ENCODE measurements around the gene KATNAL1. TPM values are rescaled to one million over a fixed set of nuclear protein-coding genes. Genes with fewer than 3 reads are reported as not detected.

Gene KATNAL1
- polyA plus RNA-seq, 1 of the 3 experiments (the other 2 are of a cell fraction): 5.1 TPM

GRCh38 chr13:30354493-30355383, 47.4 kb upstream of the KATNAL1 start:
- Histone ChIP-seq H3K79me2 (ENCODE audit: insufficient read depth) (no peaks in the 10 kb centered on the region), H3K4me2 (no peak overlapping the region), H3K4me1 (ENCODE audit: control insufficient read depth in 1 of 2, insufficient read depth in 2 of 2, low read depth in 1 of 2, low read length in 1 of 2) (no peaks in the 10 kb centered on the region), H3K27me3 (ENCODE audit: insufficient read depth) (no peaks in the 10 kb centered on the region), H3F3A (replicated peaks; ENCODE audit: insufficient read depth) (no peaks in the 10 kb centered on the region), H3K9me2 (no peaks in the 10 kb centered on the region), H3K27ac (ENCODE audit: low read depth in 2 of 2, low read length in 1 of 2) (no peak overlapping the region), H3K9me3 (peaks cover 7% of the 10 kb centered on the region; the same call in 1 of the 2 replicates), H4K20me1 (ENCODE audit: insufficient read depth) (no peaks in the 10 kb centered on the region), H3K9ac (no peak overlapping the region), H3K36me3 (replicated peaks in 1 of 2; ENCODE audit: control insufficient read depth in 1 of 2, insufficient read depth in 2 of 2, low read length in 1 of 2) (no peaks in the 10 kb centered on the region), H2AFZ (ENCODE audit: low read depth) (no peak overlapping the region), H3K4me3 (ENCODE audit: low read depth in 2 of 2, low read length in 1 of 2) (no peak overlapping the region)
- DNase-seq: no peak
- ChIA-PET CTCF (interaction anchor here (1.5 to 1.9 kb wide), 3 partner anchors 9 to 222 kb away, joined by 3 to 8 read pairs (median 4); no protein-coding TSS in a partner anchor), POLR2A (interaction anchor here (0.6 kb wide), 1 partner anchor 595 kb away, joined by 4 read pairs; no protein-coding TSS in a partner anchor)
- 88% methylated on average over 13 of the region's 17 CpGs for WGBS (ENCODE audit: low lambda C conversion rate)
- TF ChIP-seq RCOR1 (IDR thresholded peaks at IDR 0.05; ENCODE audit: low read length) (no peak), FOXJ3 (CRISPR knock-in tag; IDR thresholded peaks at IDR 0.05) (no peak), RAD21 (IDR thresholded peaks at IDR 0.05; ENCODE audit: low read length) (no peak), MAX (IDR thresholded peaks at IDR 0.05; ENCODE audit: low read depth) (no peak), SMC3 (IDR thresholded peaks at IDR 0.05; ENCODE audit: low read depth, low read length) (no peak), EP300 (IDR thresholded peaks at IDR 0.05; ENCODE audit: borderline replicate concordance in 1 of 2, low read depth in 1 of 2, low read length in 1 of 2) (no peak), FOXM1 (IDR thresholded peaks at IDR 0.05; ENCODE audit: low read depth) (no peak), NFIC (IDR thresholded peaks at IDR 0.05; ENCODE audit: borderline replicate concordance) (no peak), FOSL2 (IDR thresholded peaks at IDR 0.05; ENCODE audit: borderline replicate concordance, low read depth) (no peak), RXRA (IDR thresholded peaks at IDR 0.05; ENCODE audit: borderline replicate concordance, low read depth) (no peak), IRF3 (IDR thresholded peaks at IDR 0.05; ENCODE audit: low read depth, low read length) (no peak), USF1 (IDR thresholded peaks at IDR 0.05; ENCODE audit: borderline replicate concordance, low read depth) (no peak), ELF1 (IDR thresholded peaks at IDR 0.05) (no peak)
